Kidney glomerular epithelial cell (primary cell): ENCODE data around the gene UBE2Q2.

Experiments
- DNase-seq: peaks from one replicate; lab custom pipeline; 2025; lab: John Stamatoyannopoulos, UW

The UBE2Q2 gene

DNA sequence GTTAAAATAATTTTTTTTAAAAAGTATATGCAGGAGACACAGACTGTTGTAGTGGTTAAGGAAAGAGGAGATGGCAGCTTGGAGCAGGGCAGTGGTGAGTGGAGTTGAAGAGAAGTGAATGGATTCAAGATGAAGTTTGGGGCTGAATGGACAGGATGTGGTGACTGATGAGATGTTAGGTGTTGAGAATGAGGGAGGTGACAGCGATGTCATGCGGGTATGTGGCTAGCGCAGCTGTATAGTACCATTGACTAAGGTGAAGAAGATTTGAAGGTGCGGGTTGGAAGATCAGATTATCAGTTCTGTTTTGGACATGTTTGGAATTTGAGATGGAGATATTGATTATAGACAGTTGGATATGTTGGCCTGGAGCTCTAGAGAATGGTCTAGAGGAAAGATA lies 80.5 kb downstream of the UBE2Q2 start:
- DNase-seq: no peak

DNA sequence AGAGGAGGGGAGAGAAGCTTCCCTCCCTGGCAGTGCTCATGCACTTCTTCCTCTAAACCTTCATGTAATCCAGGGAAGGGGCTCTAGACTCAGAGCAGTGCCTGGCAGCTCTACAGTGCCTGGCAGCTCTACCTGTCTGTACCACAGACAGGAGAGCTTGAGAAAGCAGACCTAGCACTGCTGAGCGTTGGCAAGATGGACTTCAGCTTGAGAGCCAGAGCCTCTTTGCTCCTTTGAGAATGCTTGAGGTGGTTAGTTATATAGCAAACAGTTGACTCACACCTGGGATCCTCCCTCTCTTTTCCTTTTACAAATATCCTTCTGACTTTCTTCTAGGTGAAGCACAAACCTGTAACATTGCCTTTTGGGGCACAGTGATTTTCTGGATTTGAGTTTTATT lies 81.3 kb downstream of the UBE2Q2 start:
- no peak for DNase-seq

DNA sequence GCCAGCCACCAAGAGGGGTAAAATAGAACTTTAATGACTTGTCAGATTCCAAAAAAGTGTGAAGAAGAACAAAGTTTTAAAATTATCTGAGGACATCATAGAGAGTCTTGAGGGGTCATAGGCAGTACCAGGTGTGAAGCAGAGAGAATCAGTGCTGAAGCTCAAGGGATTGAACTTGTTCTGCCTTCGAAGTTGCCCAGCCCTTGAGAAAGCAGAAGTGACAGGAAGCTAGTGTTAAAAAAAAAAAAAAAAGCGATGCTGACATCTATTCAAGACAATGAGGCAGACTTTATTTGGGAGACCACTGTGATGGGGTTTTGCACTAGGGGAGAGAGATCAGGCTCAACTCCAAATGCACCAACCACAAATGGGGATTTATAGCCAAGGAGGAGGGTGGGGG lies 82.2 kb downstream of the UBE2Q2 start:
- DNase-seq: no peak

DNA sequence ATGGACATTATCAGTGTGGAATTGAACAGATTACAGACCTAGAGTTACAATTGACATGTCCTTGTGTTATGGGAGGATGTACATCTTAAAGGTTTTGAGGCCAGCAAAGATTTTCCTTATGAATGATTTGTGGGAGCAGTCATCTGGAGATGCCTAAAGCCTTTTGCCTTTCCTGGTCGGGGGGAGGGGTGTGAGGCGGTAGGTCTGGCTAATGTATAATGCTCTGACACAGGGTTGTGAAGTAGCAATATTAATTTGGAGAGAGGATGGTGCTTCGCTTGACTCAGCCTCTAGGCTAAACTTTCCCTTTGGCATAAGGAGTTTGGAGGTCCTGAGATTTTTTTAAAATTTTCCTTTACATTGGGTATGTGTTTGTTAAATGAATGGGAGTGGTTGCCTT lies 83.7 kb downstream of the UBE2Q2 start:
- DNase-seq: no peak

DNA sequence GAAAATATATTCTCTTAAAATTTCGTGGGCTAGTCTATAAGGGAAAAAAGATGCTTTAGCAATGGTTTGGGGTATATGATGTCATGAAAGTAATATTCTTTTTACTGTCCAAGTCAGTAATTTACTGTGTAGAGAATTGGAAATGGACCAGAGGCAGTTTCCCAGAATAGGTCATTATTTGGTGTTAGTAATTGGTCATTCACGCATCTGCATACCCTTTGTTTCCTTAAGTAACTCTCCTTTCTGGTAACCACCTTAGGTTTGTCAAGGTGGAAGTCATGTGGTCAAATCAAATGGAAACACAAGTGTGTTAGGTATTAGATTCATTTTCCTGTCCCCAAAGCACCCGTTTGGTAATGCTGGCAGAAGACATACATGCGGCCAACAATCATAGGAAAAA lies 84.4 kb downstream of the UBE2Q2 start:
- DNase-seq: no peak

DNA sequence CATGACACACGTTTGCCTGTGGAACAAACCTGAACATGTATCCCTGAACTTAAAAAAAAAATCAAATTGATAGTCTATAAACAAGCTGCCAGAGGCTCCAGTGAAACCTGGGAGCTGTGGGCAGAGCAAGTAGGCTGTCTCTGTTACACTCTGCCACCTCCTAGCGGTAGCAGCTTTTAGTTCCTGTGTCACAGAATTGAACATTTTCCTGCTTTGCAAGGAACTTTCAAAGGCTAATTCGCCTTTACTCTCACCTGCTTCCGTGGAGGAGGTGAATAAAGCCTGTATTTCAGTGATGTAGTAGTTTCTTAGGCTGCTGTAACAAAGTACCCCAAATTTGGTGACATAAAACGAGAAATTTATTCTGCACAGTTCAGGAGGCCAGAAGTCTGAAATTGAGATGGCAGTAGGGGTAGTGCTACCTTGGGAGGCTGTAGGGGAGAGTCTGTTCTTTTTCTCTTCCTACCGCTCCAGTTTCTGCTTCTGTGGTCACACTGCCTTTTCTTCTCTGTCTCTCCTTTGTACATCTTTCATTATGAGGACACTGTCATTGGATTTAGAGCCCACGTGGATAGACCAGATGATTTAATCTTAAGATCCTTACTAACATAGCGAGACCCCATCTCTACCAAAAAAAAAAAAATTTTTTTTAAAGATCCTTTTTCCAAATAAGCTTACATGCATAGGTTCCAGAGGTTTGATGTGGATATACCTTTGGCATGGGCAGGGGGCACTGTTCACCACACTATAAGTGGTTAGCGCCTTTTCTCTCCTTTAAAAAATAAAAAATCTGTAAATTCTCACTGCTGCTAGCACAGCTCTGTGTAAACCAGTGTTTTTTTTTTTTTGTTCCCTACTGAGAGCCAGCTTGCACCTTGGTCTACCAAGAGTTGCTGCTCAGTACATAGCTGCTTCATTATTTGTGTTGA lies 85.7 kb downstream of the UBE2Q2 start:
- no peak for DNase-seq

DNA sequence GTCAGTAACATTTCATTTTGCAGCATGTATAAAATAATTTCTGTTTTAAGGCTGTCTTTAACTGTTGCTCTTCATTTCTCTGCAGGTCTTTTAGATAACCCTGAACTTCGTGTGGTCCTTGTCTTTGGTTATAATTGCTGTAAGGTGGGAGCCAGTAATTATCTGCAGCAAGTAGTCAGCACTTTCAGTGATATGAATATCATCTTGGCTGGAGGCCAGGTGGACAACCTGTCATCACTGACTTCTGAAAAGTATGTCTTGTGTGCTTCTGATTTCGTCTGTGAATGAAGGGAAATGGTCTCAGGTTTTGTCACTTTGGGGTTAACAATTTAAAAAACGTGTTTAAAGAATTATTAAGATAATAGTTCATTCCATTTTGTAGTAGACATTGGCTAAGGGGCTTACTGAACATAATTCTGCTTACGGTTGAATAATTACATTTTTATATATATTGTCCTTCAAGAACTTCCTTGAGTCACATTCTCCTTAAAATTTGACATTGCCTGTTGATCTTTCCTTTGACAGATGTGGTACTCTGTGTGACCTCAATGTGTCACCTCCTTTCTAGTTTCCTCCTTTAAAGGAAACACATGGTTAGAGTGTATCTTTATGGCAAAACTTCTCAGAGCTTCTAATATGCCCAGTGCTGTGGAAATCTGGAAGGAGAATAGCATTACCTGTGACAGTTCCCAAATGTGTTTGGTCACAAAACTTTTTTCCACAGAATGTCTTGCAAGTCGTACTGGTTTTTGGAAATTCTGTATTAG lies 86.7 kb downstream of the UBE2Q2 start:
- DNase-seq: no peak

DNA sequence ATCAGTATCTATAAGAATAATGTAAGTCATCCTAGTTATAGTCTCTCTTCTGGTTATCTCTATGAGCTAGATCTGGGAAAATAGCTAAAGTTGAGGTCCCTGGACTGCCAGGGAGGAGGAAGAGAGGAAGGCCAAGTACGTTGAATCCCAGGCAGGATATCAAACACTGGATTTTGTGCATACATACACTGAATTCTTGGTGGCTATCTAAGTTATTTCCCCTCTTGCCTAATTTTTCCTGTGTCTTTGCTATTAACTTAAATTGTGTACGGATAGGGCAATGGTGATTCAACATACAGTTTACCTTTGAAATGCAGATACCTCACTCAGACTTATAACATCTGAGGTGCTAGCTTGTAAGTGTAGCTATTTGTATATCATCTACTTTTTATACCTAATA lies 87.6 kb downstream of the UBE2Q2 start:
- no peak for DNase-seq

DNA sequence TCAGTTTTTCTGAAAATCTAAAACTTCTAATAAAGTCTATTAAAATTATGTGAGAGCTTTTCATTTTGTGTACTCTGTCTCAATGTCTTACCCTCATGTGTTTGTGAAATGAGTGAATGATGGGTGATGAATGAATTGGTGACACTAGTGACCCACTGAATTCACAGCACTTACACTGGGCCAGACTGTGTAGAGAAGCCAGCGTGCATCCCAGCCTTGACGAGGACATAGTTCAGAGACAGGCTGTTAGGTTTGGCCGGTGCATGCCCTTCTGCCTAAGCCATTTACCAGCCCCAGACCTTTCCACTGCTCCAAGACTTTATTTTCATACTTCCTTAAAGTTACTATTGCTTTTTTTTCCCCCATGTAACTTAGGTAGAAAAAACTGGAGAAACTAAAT lies 99.2 kb downstream of the UBE2Q2 start:
- DNase-seq: no peak

DNA sequence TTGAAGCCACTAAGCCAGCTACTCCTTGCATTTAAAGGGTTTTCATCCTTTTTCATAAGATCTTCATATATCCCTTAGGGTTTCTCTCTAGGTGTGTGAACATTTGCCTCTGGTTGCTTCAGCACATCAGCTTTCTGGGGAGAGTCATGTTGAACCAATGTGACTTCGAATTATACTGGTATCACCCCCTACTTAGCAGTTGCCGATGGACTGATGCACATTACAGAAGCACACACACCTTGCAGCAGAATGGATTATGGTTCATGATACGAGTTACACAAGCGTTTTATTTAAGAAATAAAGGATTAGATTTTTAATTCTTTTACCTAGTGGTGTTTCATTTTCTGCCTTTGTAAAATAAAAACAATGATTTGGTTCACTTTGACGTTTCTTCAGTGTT lies 100.0 kb downstream of the UBE2Q2 start:
- no peak for DNase-seq

DNA sequence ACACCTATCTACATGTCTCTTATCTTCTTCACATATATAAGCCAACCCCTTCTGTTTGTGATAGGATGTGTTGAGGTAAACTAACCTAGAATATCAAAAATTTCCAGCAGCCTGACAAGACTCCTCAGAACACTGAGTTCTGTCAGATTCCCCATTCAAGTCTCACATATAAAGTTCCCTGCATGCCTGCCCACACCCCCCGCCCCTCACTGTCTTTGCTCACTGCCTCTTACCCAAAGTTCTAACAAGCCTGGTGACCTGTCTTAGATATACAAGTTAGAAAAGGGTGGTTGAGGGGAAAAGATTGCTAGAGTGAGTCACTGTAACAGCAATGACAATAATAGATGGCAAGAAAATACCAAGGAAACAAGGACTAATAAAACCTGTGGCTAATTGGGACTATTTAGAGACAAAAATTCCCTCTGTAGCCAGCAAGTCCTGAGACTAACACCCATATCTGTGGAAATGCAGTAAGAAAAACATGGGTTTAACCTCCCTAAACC lies 100.5 kb downstream of the UBE2Q2 start:
- peak; percentile 48 for DNase-seq

DNA sequence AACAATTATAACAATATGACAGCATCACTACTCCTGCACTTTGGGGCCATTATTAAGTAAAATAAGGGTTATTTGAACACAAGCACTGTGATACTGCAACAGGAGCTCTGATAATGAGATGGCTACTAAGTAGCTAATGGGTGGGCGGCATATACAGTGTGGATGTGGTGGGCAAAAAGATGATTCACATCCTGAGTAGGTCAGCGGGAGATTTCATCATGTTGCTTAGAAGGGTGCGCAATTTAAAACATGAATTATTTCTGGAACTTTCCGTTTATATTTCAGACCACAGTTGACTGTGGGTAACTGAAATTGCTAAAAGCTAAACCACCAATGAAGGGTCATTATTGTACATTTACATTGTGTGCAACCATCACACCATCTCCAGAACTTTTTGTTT lies 102.7 kb downstream of the UBE2Q2 start:
- no peak for DNase-seq

DNA sequence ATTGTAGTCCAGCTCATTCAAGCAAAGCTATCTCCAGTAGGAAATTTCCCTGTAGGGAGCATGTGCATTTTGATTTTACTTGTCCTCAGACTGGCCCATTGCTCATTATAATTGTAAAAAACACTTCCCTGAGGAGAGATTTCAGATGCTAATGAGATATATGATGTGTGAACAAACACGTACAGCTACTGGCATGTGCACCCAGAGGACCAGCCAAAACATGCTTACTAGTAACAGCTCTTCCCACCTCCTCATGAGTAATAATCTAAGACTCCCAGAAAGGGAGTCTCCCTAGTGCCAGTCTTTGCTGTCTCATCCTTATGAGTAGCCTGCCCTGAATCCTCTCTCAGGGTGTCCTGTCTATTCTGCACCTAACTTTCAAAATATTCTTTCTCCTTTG lies 103.8 kb downstream of the UBE2Q2 start:
- DNase-seq: peak; percentile 71

DNA sequence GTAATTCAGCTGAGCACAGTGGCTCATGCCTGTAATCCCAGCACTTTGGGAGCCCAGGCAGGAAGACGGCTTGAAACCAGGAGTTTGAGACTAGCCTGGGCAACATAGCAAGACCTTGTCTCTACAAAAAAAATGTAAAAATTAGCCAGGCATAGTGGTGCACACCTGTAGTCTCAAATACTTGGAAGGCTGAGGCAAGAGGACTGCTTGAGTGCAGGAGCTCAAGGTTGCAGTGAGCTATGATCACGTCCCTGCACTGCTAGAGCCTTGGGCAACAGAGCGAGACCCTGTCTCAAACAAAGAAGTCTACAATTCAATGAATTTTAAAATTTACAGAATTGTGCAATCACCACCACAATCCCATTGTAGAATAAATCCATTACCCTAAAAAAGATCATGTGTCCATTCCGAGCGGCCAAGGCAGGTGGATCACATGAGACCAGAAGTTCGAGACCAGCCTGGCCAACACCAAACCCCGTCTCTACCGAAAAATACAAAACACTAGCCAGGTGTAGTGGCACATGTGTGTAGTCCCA lies 105.6 kb downstream of the UBE2Q2 start:
- DNase-seq: no peak
